Breast epithelium (tissue), 3 donors: Measurements from ENCODE around the gene PLA2G15.

Source experiments
- CTCF ChIP-seq, 3 donors: fragments of 450-650 bp; IDR thresholded peaks; one replicate each; pipeline ENCODE4 v1.5.1; 2016 to 2017; ENCODE audit warnings: antibody characterized with exemption in 3 of 3, mild to moderate bottlenecking in 3 of 3, moderate library complexity in 3 of 3
- POLR2A ChIP-seq: fragments of 450-650 bp; IDR thresholded peaks from one replicate; pipeline ENCODE4 v1.6.1; 2016; ENCODE audit warnings: antibody characterized with exemption, mild to moderate bottlenecking, moderate library complexity

GRCh38 chr16:68273459-68273858 is 28.3 kb downstream of the PLA2G15 start:
- TF ChIP-seq CTCF (IDR thresholded peaks at IDR 0.05) = no peak
- no peak for TF ChIP-seq POLR2A
